ENCODE measurements around the gene DIP2B.

- TF ChIP-seq CTCF (conservative IDR thresholded peaks at IDR 0.05; ENCODE audit: low read length) (no peak), EZH2phosphoT487 (IDR thresholded peaks at IDR 0.05; ENCODE audit: borderline replicate concordance, low read depth, low read length) (no peak)
These were observed 20.6 kb downstream of the DIP2B start for GRCh38 chr12:50525422-50525821.
